Spinal cord (tissue), 10 donors: ENCODE results near the gene UBXN1. TPM values are rescaled to one million over a fixed set of nuclear protein-coding genes. Genes with fewer than 3 reads are reported as not detected.
"Not testable (repeated sequence)": the region's sequence is repeated elsewhere in the genome, so short reads cannot be mapped to it uniquely, and the experiment has no call there.

ENCODE experiments used
- DNase-seq, 6 donors: peaks; one replicate each; pipeline versions ENCODE4 v3.0.0 to v3.0.0-alpha.2; 2013 to 2015; ENCODE audit warnings: low spot score in 6 of 6, low read depth in 4 of 6
- H3K27ac ChIP-seq: one replicate; pipeline ENCODE4 v1.5.1; 2013; ENCODE audit warnings: low read depth, low read length, control low read depth
- H3K27me3 ChIP-seq: one replicate; pipeline ENCODE4 v1.6.1; 2013; ENCODE audit warnings: low read length; ENCODE audit not compliant: control insufficient read depth, insufficient read depth
- H3K36me3 ChIP-seq: one replicate; pipeline ENCODE4 v1.6.1; 2013; ENCODE audit warnings: low read length; ENCODE audit not compliant: control insufficient read depth, insufficient read depth
- H3K4me1 ChIP-seq: one replicate; pipeline ENCODE4 v1.6.1; 2013; ENCODE audit warnings: low read length; ENCODE audit not compliant: control insufficient read depth, insufficient read depth
- H3K4me3 ChIP-seq: one replicate; pipeline ENCODE4 v1.5.1; 2013; ENCODE audit warnings: low read depth, low read length, control low read depth
- H3K9me3 ChIP-seq: one replicate; pipeline ENCODE4 v1.6.1; 2013; ENCODE audit warnings: low read length; ENCODE audit not compliant: control insufficient read depth, insufficient read depth
- WGBS: methylation state at CpG from one replicate; pipeline ENCODE4 v1.1.5; 2013; ENCODE audit warnings: missing lambda C conversion rate; ENCODE audit not compliant: insufficient coverage; 5-methylcytosine and 5-hydroxymethylcytosine counted together
- polyA plus RNA-seq, 2 donors: library from polyadenylated mRNA; unstranded; fragments of 120-200 nt; gene quantifications; one replicate each; pipeline ENCODE4 v1.2.1, GENCODE V29; 2013; ENCODE audit not compliant: insufficient read length in 2 of 2
- total RNA-seq, 2 donors: library from RNA; depleted of rRNA in 1 of 2; stranded (reverse); fragments of 120-200 nt in 1 of 2; fragments of >200 nt in 1 of 2; gene quantifications; one replicate each; pipeline versions ENCODE4 v1.2.3 to v1.2.4, GENCODE V29; 2013 to 2014
- donor health status: healthy.

Gene UBXN1
- total and polyA plus RNA-seq, 4 donors = 32.0 to 148 (median 115) TPM

GRCh38 chr11:62710001-62710345 lies 31.1 kb upstream of the UBXN1 start:
- Histone ChIP-seq H3K27me3 (no peaks in the 10 kb centered on the region), H3K27ac (peak overlapping the region; percentile 98), H3K9me3 (no peaks in the 10 kb centered on the region), H3K36me3 (peaks cover 38% of the 10 kb centered on the region), H3K4me3 (peak overlapping the region; percentile 83), H3K4me1 (peaks cover 46% of the 10 kb centered on the region)
- DNase-seq = no peak
- 81% methylated on average over 5 of the region's 7 CpGs for WGBS

DNA sequence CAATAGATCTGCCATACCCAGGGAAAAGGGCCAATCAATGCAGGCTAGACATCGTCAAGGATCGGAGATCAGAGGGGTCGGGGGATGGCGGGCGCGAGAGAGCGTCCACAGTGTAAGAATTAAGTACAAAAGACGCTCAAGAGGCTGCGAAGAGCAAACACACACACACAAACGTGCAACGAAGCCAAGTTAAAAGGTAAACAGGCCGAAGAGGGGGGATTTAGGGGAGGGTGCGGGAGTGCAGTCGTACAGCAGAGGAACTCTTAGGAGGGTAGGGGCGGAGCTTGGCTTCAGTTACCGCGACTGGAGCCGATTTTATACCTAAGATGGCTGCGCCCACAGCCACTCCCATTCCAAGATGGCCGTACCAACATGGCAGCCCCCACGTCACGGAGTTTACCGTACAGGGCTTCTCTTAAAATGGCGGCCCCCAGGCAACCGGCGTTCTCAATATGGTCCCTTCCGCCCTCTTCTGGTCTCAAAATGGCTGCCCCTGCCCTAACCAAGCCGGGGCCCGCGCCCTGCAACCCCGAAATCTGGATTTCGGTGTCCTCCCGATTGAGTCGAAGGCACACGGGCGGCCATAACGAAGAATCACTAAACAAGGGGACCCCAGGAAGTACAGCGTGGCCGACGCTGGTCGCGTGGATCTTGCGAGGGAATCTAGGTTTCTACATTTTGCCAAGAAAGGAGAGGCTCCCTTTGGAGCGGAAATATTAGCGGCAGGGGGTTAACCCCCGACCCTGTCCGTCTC lies 30.6 kb upstream of the UBXN1 start:
- Histone ChIP-seq H3K36me3 (peaks cover 37% of the 10 kb centered on the region), H3K4me3 (peak overlapping the region; percentile 83), H3K27me3 (no peaks in the 10 kb centered on the region), H3K4me1 (peaks cover 47% of the 10 kb centered on the region), H3K9me3 (no peaks in the 10 kb centered on the region), H3K27ac (peak overlapping the region; percentile 98)
- WGBS = 2% methylated on average over 43 of the region's 47 CpGs
- peak; percentile 90 to 100 (median 99) for DNase-seq

- WGBS = 3% methylated on average over 6 of the region's 7 CpGs
- H3K9me3 ChIP-seq = no peaks in the 10 kb centered on the region
- peaks cover 36% of the 10 kb centered on the region for H3K36me3 ChIP-seq
- H3K27ac ChIP-seq = peak overlapping the region; percentile 98
- peak overlapping the region; percentile 83 for H3K4me3 ChIP-seq
- no peak for DNase-seq
- no peaks in the 10 kb centered on the region for H3K27me3 ChIP-seq
- H3K4me1 ChIP-seq = peaks cover 47% of the 10 kb centered on the region
Measured at GRCh38 chr11:62708793-62709192, 29.9 kb upstream of the UBXN1 start.

DNA sequence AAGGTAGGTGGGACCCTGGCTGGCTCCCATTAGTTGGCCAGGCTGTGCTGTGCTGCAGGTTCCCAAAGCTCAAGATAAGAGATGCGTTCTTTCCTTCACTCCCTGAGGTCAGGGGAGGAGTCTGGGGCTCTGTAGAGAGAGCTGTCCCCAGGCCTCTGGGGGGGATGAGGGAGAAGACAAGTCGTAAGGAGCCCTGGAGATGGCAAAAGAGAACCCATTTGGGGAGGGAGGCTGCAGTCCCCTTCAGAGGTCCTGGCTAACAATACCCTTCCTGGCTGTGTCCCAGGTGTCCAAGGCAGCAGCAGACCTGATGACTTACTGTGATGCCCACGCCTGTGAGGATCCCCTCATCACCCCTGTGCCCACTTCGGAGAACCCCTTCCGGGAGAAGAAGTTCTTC lies 29.5 kb upstream of the UBXN1 start:
- peaks cover 37% of the 10 kb centered on the region for H3K36me3 ChIP-seq
- H3K4me1 ChIP-seq = peaks cover 47% of the 10 kb centered on the region
- WGBS = 52% methylated on average over 4 of the region's 5 CpGs
- H3K27ac ChIP-seq = peak overlapping the region; percentile 98
- H3K9me3 ChIP-seq = no peaks in the 10 kb centered on the region
- H3K4me3 ChIP-seq = peak overlapping the region; percentile 83
- peak in 1 of 6 donors; percentile 26 for DNase-seq
- H3K27me3 ChIP-seq = no peaks in the 10 kb centered on the region

DNA sequence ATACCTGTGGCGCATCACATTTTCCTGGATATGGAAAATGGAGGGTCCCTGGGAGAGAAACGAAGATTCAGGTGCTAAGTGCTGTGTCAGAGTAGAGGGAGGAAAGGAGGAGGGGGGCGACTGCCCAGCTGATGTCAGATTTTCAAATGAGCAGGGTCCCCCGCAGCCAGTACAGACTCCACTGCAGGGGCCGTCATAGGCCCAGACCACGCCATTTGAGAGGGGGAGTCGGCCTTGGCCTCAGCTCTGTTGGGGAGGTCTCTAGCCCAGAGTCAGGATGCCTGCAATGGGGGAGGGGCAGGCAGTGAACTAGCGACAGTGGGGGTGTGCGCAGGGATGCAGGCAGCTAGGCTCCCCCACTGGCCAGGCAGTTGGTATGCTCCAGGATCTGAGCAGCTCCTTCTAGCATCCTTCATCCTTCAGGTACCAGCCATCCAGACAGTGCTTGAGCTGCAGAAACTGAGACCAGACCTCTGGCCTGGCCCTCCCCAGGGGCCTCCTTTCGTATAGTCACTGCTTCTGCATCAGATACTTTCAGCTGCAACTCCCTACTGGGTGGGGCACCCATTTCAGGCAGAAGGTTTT lies 28.5 kb upstream of the UBXN1 start, which contains the start of the genes BSCL2 and GNG3:
BSCL2 (minus strand) TSS at position 148 of the 585 bp plus-strand sequence. CDS start 229 bp downstream, outside the sequence.
GNG3 (plus strand) TSS at position 400 of the 585 bp plus-strand sequence. CDS start 620 bp downstream, outside the sequence.
- peaks cover 47% of the 10 kb centered on the region for H3K4me1 ChIP-seq
- peaks cover 47% of the 10 kb centered on the region for H3K36me3 ChIP-seq
- H3K4me3 ChIP-seq = peak within 1 kb of the TSS; percentile 83
- H3K27me3 ChIP-seq = no peaks in the 10 kb centered on the region
- H3K27ac ChIP-seq = peak within 1 kb of the TSS; percentile 98
- WGBS = 27% methylated on average over 8 of the region's 10 CpGs
- DNase-seq = peak; percentile 77 to 100 (median 94)
- H3K9me3 ChIP-seq = no peaks in the 10 kb centered on the region

- DNase-seq = no peak
- Histone ChIP-seq H3K27ac (peak overlapping the region; percentile 98), H3K4me3 (peak overlapping the region; percentile 83), H3K4me1 (peaks cover 47% of the 10 kb centered on the region), H3K27me3 (no peaks in the 10 kb centered on the region), H3K9me3 (no peaks in the 10 kb centered on the region), H3K36me3 (peaks cover 48% of the 10 kb centered on the region)
- WGBS = 16% methylated on average over 5 of the region's 8 CpGs
Measured at GRCh38 chr11:62706850-62707247, 28.0 kb upstream of the UBXN1 start.

DNA sequence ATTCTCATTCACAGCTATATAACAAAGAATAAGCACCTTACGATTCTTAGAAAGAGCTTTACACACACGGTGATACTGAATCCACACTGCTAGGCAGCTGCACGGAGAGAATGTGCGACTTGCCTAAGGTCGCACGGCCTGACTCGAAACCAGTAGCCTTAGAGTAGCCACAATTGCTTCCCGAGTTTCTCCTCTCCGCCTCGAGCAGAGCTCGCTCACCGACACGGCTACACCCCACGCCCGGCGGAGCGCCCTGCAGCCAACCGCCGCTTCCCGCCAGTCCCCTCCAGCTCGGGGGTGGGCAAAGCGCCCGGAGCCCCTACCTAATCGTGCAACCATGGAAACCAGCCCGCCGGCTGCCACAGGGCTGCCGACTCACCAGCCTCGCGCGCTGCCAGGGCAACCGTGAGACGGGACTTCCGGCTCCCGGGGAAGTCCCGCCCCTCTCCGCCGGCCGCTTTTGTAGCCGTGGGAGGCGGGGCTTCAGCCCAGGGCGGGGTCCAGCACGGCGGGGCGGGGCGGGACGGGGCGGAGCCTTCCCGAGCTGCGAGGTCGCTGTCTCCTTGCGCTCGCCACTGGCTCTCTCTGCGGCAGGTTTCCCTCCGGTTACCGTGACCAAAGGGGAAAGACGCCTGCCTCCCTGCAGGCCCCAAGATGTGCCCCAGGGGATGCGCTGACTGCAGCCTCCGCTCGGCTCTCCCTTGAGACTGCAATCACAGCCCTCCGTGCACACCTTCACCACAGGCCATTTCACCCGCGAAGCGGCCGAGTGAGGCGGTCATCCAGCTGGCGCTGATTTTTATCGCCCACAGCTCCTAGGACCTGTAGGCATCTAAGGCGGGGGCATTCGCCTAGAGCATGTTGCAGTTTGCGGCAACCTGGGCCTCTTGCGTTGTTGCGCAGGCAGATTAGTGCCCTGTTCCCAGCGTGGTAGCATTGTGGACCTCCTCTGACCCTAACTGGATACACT lies 27.3 kb upstream of the UBXN1 start:
- peak overlapping the region; percentile 83 for H3K4me3 ChIP-seq
- peaks cover 47% of the 10 kb centered on the region for H3K4me1 ChIP-seq
- peaks cover 46% of the 10 kb centered on the region for H3K36me3 ChIP-seq
- H3K27me3 ChIP-seq = no peaks in the 10 kb centered on the region
- peak overlapping the region; percentile 98 for H3K27ac ChIP-seq
- DNase-seq = peak in 5 of 6 donors; percentile 90 to 98 (median 95)
- WGBS = under 1% methylated on average over 73 of the region's 73 CpGs
- no peaks in the 10 kb centered on the region for H3K9me3 ChIP-seq

- Histone ChIP-seq H3K27ac (peak overlapping the region; percentile 54), H3K36me3 (peaks cover 45% of the 10 kb centered on the region), H3K4me1 (peaks cover 44% of the 10 kb centered on the region), H3K4me3 (peak overlapping the region; percentile 83), H3K27me3 (no peaks in the 10 kb centered on the region), H3K9me3 (no peaks in the 10 kb centered on the region)
- no peak for DNase-seq
- WGBS = 41% methylated on average over 6 of the region's 7 CpGs
Measured at GRCh38 chr11:62705413-62705812, 26.5 kb upstream of the UBXN1 start.

- H3K27me3 ChIP-seq, H3K27ac ChIP-seq, H3K4me3 ChIP-seq, H3K9me3 ChIP-seq, DNase-seq: not testable (repeated sequence)
- H3K4me1 ChIP-seq = peaks cover 33% of the 10 kb centered on the region
- H3K36me3 ChIP-seq = peaks cover 51% of the 10 kb centered on the region
- WGBS = 88% methylated on average over 4 of the region's 4 CpGs
Measured at GRCh38 chr11:62703921-62704320, 25.0 kb upstream of the UBXN1 start.
